Measurements from ENCODE around the gene SYDE2.

DNA sequence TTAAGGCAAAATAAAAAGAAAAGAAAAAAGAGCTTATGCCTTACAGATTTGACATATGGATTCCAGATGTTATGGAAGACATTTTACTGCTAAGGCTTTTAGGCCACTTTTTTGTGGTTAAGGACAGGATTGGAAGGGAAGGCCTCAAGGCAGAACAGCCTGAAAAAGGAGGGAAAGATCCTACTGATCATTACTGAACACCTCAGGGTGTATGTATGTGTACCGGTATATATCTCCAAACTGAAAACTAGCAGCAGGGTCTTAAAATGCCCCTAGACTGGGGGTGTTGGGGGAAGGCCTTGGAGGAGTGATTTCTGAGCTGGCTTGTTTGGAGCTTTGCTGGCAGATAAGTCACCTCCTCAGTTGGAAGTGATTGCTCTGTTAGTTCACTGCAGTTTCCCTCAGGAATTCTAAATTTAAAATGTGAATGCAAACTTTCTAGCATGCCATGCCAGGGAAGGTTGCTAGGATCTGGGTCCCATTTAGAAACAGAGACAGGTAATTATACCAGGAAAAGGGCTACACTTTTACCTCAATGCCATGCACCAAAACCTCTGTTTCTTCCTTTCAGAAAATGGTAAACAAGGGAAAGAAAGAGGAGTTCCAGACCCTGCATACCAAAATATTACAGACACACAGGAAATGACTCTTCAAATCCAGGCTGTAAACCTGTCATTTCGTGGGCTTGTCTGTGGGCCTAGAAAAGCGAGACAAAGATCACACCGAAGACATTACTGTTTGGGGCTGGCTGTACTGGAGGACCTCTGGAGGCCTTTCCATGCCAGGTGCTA is 43.6 kb upstream of the SYDE2 start:
- TF ChIP-seq CTCF (IDR thresholded peaks at IDR 0.05) (no peak), POLR2A (IDR thresholded peaks at IDR 0.05) (no peak)

All from right lobe of liver (tissue), 4 donors.